ENCODE measurements around the gene GANAB.
"Not testable (repeated sequence)": the region's sequence is repeated elsewhere in the genome, so short reads cannot be mapped to it uniquely, and the experiment has no call there.

GANAB gene

DNA sequence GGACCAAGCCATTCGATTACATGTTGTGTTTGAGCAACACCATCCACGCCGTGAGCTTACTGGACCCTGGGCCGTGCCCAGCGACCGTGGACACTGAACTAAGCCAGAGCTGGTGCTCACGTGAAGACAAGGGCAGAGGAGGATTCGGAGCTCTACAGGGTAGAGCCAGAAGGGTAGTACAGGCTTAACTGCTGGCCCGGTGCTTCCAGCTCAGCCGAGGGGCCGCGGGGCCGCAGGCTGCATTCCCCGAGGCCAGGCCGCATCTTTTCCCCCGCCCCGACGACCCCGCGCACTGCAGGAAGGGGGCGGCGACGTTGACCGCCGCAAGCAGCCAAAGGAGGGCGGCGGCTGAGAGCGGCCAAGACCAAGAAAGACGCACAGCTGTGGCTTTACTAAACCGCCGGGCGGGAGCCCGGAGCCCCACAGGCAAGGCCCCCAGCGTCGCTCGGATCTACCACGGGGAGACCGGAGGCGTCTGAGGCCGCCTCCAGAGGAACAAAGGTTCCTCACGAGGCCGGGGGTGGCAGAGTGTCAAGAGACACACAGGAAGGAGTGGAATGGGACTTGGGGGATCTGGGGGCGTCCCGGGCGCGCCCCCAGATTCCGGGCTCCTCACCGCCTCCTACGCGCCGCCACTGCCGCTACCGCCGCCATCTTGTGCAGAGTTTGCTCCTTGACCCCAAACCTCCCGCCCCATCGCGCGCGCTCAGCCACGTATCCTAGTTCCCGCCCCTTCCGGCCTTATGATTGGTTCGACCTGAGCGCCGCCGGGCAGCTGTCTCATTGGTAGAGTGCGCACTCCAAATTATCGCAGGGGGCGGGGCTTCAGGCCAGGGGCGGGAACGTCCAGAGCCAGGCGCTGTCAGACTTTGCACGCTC lies at the start of gene GANAB:
Gene GANAB, minus strand, starts transcription at position 668 of the 879 bp plus-strand sequence. Its CDS starts 14 bp downstream, at position 654.
- DNase-seq (ENCODE audit: low read depth, low spot score): peak; percentile 99

DNA sequence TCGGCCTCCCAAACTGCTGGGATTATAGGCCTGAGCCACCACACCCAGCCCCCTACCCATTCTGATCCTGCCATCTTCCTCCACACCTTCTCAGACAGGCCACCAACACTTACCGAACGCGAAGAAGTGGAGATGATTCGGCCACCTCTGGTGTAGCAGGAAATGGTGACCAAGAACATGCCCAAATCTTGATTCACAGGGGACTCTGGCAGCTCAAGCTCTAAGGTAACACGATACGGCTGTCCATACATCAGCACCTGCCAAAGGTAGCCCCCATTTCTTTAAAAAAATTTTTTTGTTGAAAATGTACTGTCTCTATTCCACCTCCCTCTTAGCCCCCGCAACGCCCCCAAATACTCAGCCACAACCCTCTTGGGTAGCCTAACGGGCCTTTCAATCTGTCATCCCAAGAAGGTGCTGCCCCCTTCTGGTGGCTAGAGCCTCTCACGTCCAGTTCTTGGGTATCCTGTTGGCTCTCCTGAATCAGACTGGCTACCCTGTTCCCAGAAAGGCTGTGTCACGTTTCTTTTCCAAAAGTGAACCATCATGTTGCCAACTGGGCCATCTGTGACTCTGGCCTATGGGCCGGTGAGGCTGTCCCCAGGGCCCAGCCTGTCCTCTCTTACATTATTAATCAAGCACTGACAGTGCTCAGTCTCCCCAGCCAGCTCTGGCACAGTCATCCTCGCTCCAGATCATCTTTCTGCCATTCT lies 48.2 kb upstream of the GANAB start:
- peak; percentile 84 for DNase-seq (ENCODE audit: low read depth, low spot score)

DNA sequence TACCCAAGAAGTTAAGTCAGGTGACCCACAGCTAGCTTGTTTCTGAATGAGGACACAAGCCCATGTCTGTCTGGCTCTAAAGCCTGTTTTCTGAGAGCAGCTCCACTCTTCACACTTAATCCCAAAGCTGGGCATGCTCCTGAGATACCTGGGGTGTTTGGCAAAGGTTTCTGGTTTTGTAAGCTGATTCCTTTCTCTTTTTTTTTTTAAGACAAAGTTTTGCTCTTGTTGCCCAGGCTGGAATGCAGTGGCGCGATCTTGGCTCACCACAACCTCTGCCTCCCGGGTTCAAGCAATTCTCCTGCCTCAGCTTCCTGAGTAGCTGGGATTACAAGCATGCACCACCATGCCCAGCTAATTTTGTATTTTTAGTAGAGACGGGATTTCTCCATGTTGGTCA lies 47.2 kb upstream of the GANAB start:
- not testable (repeated sequence) for DNase-seq (ENCODE audit: low read depth, low spot score)

GRCh38 chr11:62689421-62690183 lies 43.2 kb upstream of the GANAB start, which contains the start of gene LRRN4CL:
LRRN4CL (minus strand) TSS chr11:62689530; CDS start chr11:62688508, 1,022 bp downstream.
- peak; percentile 86 for DNase-seq (ENCODE audit: low read depth, low spot score)

DNA sequence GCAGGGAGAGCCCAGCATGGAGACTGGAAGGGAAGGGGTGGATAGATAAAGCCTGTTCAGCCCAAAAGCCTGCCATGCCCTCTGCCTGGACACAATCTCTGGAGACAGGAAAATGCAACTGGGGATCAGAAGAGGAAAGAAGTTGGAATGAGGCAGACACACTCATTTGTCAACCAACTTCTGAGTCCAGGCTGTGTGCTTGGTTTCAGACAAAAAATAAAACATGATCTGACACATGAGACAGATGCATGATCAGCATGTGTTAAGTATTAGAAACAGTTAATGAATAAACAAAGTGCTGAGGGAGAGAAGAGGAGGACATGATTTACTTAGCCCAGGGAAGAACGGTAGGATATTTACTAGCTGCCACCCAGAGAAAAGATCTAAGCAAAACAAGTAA lies 42.1 kb upstream of the GANAB start:
- no peak for DNase-seq (ENCODE audit: low read depth, low spot score)

- no peak for DNase-seq (ENCODE audit: low read depth, low spot score)
These were observed 41.3 kb upstream of the GANAB start for GRCh38 chr11:62687508-62688396.

DNA sequence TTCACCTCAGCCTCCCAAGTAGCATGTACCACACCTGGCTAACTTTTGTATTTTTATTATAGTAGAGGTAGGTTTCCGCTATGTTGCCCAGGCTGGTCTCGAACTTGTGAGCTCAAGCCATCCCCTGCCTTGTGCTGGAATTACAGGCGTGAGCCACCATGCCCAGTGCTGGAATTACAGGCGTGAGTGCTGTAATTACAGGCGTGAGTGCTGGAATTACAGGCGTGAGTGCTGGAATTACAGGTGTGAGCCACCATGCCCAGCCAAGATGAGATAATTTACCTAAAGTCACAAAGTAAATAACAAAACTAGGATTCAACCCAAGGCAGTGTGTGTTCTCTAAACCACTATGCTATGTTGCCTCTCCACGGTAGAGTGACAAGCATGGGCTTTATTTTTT lies 36.1 kb upstream of the GANAB start:
- no peak for DNase-seq (ENCODE audit: low read depth, low spot score)

DNA sequence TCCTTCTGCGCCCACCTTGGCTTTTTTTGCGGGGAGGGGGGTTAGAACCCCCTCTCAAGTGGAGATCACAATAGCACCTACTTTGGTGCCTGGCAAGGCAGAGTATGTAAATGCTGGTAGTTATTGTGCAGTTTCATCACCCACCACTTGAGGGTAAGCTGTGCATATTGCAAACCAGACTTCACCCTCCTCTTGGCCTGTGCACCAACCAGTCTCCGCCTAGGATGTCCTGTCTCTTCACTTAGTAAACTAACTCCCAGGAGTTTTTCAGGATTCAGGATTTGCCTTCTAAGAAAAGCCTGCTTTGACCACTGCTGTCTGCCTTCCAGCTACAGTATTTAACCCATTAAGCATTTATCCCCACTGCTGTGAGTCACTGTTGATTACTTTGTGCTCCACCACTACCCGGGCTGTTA lies 34.4 kb upstream of the GANAB start:
- DNase-seq (ENCODE audit: low read depth, low spot score): peak; percentile 84

DNA sequence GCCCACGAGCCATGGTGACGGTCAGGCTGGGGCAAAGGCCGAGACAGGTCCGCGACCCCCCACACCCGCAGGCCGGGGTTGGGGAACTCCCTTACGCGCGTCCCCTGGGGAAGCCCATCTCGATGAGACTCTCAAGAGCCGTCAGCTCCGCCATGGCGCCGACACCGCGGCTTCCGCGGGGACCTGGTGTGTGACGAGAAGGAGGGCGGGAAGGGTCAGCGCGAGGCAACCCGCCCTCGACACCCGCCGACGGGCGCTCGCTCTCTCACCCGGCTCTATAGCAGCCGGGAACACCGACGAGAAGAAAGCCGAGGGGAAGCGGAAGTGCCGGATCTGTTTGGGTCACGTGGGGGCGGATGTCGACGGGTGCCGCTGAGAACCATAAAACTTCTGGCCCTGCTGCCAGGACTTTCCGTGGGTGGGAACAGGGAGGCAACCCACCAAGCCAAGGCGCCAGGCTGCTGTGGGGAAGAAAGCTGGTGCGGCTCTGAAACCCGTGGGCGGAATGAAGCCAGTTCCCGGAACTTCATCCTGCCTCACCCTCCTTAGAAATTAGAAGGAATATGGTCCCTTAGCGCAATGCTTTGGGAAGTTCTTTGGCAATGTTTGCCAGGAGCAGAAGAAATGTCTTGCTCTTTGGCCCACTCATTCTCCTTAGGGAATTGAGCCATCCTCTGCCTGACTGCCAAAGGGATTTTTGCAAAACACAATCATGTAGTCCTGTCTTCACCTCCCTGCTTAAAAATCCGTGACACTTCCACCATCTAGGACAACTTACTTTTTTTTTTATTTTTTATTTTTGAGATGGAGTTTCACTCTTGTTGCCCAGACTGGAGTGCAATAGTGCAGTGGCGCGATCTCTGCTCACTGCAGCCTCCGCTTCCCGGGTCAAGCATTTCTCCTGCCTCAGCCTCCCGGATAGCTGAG lies 32.6 kb upstream of the GANAB start, which contains the start of gene UBXN1:
Gene UBXN1, minus strand, starts transcription at position 304 of the 927 bp plus-strand sequence. Its CDS starts 150 bp downstream, at position 154.
- peak; percentile 93 for DNase-seq (ENCODE audit: low read depth, low spot score)

DNA sequence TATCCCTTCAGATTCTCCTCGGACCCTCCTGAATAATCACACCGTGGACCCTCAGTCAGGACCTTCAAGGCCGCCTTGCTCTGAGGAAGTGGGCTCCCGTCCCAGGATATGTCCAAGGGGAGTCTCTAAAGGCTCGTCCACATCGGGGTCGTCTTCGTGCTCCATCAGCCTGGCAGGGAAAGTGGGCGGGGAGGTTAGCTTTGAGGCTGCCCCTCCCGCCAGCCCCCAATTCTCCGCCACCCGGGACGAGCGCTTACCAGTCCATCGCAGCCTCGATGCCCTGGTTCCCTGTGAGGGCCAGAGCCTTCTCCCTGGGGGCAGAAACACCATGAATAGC lies 32.0 kb upstream of the GANAB start:
- DNase-seq (ENCODE audit: low read depth, low spot score): no peak

DNA sequence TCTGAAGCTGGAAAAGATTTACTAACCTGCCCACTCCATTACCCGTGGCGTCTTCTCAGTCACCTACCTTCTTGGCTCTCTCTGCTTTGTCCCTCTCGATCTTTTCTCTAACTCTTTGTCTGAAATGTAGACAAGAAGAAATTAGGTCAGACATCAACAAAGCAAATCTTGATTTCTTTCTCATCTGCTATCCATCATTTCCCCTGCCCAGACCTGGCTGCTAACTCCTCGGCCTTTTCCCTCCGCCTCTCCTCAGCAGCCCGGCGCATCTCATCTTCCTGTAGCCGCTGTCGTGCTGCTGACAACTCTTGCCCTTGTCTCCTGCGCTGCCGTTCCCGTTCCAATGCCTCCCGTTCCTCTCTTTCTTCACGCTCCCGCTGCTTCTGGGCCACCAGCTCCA lies 31.3 kb upstream of the GANAB start:
- DNase-seq (ENCODE audit: low read depth, low spot score): no peak

DNA sequence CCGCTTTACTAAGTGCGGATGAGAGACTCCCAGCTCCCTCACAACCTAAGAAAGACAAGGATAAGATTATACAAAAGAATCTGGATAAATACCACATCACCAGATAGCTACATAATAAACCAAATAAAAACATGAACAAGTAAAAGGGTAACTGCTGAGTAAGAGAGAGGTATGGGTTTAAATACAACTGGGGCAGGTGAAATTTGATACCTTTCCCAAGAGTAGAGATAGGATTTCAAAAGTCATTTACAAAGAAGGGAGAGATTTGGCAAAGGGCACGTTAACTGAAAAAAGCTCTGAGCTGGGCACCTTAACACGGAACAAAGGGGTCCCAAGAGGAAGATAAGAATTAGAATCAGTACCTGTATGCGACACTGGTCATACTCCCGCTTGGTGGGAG lies 30.7 kb upstream of the GANAB start:
- DNase-seq (ENCODE audit: low read depth, low spot score): no peak

DNA sequence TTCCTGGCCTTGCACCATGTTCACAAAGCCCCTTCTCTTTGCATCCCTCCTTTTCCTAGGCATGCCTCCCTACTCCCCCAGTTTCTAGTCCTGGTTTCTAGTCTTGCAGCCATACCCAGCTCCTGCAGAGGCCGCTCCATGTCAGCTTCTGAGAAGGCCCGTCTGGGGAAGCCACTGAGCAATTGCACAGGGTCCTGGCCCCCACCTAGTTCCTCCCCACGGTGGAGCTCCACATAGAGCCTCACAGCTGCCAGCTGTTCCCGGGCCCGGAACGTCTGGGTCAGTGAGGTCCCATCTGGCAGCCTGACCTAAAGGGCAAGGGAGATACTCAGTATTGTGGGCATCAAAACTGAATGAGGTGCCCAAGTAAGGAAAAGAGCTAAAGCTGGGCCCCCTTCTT lies 30.3 kb upstream of the GANAB start:
- no peak for DNase-seq (ENCODE audit: low read depth, low spot score)

DNA sequence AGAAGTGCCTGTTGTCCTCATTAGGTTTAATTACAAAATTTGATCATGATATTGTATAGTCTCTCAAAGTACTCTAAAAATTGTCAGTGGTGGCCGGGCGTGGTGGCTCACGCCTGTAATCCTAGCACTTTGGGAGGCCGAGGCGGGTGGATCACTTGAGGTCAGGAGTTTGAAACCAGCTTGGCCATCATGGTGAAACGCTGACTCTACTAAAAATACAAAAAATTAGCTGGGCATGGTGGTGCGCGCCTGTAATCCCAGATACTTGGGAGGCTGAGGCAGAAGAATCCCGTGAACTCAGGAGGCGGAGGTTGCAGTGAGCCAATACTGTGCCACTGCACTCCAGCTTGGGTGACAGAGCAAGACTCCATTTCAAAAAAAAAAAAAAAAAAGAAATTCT lies 29.0 kb upstream of the GANAB start:
- not testable (repeated sequence) for DNase-seq (ENCODE audit: low read depth, low spot score)

- DNase-seq (ENCODE audit: low read depth, low spot score): no peak
These were observed 26.7 kb upstream of the GANAB start for GRCh38 chr11:62673196-62673525.

GRCh38 chr11:62671608-62672389 lies 25.4 kb upstream of the GANAB start, which contains the start of the genes LBHD1 and UQCC3:
LBHD1 (minus strand) TSS chr11:62672267; CDS start chr11:62670031, 2,236 bp downstream.
UQCC3 (plus strand) TSS chr11:62671673; CDS start chr11:62671746, 73 bp downstream.
- peak; percentile 92 for DNase-seq (ENCODE audit: low read depth, low spot score)

GRCh38 chr11:62671236-62671607 lies 24.8 kb upstream of the GANAB start:
- DNase-seq (ENCODE audit: low read depth, low spot score): no peak

DNA sequence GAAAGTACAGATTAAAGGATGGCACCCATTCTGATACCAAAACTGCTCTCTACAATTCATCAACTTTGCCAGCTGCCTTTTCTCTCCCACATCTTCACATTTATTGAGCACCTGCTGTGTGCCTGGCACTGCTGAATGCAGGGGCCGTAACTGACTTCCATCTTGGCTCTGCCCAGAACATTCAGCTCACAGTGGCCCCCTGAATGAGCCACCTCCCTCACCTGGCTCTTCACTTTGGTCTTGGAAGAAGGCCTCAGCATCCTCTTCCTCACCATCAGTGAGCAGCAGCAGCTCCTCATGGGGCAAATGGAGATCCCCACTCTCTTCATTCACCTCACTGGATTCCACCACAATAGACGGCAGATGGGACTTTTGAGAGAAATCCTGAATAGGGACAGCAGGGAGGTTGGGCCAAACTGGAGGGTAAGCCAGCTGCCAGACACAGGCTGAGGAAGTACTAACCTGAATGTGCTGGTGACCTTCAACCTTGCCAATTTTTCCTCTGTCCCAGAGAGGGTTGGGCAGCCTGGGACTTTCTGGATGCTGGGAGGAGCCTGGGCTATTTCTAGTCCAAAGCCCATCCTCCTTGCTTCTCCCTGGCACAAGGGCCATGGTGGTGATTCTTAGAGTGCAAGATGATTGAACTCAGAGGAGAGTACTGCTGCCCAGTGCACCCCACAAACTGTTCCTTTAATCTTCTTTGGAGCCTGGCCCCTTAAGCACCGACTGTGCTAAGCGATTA lies 23.2 kb upstream of the GANAB start:
- DNase-seq (ENCODE audit: low read depth, low spot score): no peak
